AG09319 (cell line): ENCODE results near the gene CPLX1.

Experiments used
- DNase-seq: peaks from one replicate; pipeline ENCODE4 v3.0.0-alpha.2; 2010; ENCODE audit warnings: low read depth; ENCODE audit errors: extremely low read depth
- TF ChIP-seq, protein P1 (sequence below): IDR thresholded peaks from 2 replicates; pipeline ENCODE4 v1.5.1; 2011; ENCODE audit warnings: low read depth, mild to moderate bottlenecking, inconsistent platforms, low read length, moderate library complexity

Gene CPLX1

DNA sequence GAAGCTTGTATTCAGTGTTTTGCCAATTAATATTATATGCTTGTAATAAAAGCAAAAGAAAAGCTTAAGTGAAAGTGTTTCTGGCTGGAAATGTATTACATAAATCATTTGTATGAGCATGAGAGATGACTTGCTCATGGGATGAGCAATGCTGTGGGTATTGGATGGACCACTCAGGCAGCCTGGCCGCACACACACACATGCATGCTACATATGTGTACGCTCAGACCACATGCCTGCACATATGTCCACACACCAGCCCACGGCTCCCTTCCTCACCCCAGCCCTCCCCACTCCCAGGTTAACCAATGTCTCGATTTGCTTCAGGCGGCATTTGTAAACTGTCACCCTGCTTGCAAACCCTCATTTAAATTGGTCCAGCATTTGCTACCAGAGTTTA is 55.9 kb downstream of the CPLX1 start:
- no peak for DNase-seq
- TF ChIP-seq, protein P1, sequence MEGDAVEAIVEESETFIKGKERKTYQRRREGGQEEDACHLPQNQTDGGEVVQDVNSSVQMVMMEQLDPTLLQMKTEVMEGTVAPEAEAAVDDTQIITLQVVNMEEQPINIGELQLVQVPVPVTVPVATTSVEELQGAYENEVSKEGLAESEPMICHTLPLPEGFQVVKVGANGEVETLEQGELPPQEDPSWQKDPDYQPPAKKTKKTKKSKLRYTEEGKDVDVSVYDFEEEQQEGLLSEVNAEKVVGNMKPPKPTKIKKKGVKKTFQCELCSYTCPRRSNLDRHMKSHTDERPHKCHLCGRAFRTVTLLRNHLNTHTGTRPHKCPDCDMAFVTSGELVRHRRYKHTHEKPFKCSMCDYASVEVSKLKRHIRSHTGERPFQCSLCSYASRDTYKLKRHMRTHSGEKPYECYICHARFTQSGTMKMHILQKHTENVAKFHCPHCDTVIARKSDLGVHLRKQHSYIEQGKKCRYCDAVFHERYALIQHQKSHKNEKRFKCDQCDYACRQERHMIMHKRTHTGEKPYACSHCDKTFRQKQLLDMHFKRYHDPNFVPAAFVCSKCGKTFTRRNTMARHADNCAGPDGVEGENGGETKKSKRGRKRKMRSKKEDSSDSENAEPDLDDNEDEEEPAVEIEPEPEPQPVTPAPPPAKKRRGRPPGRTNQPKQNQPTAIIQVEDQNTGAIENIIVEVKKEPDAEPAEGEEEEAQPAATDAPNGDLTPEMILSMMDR = no peak

DNA sequence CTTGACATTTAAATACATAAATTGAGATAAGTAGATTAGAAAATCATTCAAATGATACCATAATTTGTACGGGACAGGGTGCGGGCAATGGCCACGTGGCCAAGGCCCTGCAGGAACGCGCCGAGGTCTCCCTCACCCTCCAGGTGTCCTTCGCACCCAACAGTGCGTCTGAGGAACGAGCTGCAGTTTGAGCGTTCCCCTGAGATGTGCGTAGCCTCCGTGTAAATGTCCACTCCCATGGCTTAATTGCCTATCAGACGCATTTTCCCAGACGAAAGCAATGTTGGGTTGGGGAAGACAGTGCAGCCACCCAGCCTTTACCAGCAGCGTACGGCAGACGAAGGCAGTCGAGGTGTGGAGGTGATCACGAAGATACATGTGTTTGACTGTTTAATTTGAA is 56.4 kb downstream of the CPLX1 start:
- TF ChIP-seq, protein P1 = no peak
- DNase-seq = no peak

DNA sequence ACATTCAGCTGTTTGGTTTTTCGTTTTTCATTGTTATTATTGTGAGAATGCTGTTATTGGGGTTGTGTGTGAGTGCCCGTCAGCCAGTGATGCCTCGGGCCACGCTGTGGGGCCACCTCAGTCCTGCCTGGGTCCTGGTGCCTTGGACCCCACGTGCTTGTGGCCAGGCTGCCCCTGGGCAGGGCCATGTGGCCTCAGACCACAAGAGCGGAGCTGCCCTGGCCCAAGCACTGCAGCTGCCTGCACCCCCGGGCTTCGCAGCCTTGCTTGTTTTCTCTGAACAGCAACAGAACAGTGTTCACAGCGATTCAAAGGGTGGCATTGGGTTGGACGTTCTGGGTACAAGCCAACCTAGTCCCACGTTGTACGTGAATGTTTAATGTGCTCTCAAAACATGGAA is 56.9 kb downstream of the CPLX1 start:
- no peak for DNase-seq
- TF ChIP-seq, protein P1 = no peak

DNA sequence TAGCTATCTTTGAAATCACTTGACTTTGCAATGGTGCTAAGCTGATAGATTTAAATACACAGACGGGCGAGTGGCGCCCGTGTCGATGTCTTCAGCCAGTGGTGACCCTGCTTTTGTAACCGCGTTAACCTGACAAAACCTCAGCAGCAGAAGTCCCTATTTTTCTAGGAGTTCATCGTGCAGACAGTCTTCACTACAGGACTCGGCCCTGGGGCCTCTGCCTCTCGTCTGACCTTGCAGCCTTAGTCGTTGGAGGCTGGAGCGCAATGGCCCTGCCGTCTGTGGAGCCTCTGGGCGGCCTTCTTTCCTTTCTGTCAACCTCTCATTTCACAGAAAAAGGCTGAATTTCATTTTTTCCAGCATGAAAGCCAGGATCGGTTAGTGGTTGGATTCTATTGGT is 57.9 kb downstream of the CPLX1 start:
- no peak for DNase-seq
- TF ChIP-seq, protein P1 = no peak

DNA sequence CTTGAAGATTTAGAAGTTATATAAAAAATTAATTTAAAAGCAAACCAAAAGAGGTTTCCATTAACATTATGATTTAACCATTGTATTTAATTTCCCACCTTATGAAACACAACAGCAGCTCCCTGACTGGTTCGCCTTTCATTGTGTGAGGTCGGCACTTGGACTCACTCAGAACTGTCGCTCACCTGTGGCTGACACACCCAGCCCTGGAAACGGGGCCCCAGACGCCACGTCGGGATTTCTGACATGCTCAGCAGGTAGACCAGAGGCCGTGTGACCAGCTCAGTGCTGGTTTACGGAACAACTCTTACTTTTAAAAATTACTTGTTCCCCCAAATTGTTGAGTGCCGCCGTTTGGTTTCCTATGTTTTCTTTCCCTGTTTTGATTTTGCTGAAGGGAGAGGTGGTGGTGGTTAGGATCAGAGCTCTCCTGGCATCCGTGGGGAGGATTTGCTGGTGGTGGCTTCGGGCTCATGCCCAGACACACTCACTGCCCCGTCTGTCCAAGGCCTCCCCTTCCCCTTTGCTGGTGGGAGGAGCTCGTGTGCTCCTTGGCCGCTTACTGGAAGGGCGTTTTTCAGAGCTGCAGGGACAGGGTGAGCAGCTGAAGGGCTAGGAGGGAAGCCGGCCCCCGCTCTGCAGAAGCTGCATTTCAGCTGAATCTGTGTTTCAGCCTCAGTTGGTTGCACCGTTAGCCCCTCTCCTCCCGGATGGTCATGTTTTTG is 59.2 kb downstream of the CPLX1 start:
- DNase-seq = no peak
- TF ChIP-seq, protein P1 = no peak

DNA sequence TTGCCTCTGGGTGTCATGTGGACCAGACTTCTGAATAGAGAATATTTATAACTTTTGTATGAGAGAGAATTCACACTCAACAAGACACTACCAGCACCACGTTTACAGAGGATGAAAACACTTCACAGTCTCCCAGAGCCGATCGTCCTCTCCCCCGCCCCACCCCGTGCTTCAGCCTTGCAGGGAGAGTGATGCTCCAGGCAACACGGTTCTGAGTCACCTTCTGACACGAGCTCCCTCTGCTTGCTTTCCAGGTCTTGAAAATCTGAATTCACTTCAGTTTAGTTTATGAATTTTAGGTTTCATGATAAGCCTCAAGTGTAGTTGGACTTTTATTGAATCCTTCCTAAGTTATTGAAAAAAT is 59.8 kb downstream of the CPLX1 start:
- no peak for DNase-seq
- TF ChIP-seq, protein P1 = no peak

DNA sequence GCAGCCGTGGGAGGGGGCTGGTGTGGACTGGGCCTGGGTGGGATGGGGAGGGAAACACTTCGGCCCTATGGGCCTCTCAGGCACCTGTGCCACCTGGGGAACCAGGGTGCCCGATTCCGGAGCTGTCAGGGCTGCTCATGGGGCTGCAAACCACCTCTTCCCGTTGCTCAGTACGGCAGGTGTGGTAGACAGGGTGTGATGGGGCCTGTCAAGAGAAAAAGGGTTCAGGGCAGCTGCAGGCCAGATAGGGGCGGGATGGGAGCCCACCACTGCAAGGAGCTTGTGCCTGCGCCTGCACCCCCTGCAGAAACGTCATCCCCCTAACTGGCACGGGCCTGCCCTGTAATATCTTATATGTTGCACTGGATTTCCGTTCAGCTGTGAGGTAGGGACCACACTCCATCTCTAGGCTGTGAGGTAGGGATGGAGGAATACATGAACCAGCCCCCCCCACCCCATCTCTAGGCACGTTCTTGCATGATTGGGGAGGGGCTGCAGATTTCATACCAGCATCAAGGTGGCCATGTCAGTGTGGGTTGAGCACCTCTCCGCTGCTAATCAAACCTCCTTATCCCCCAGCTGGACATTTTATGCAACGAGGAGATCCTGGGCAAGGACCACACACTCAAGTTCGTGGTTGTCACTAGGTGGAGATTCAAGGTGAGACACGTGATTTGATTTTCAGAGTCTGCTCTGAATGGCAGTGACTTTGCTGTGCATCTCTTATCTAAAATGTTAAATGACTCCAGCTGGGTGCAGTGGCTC is 61.3 kb downstream of the CPLX1 start:
- DNase-seq = no peak
- TF ChIP-seq, protein P1 = no peak
